ENCODE data around the gene CIAPIN1. TPM values are rescaled to one million over a fixed set of nuclear protein-coding genes. Genes with fewer than 3 reads are reported as not detected.
"Not testable (repeated sequence)": the region's sequence is repeated elsewhere in the genome, so short reads cannot be mapped to it uniquely, and the experiment has no call there.

Gene CIAPIN1
- total and polyA plus RNA-seq, 5 donors, result 32.1 to 63.2 (median 52.1) TPM

DNA sequence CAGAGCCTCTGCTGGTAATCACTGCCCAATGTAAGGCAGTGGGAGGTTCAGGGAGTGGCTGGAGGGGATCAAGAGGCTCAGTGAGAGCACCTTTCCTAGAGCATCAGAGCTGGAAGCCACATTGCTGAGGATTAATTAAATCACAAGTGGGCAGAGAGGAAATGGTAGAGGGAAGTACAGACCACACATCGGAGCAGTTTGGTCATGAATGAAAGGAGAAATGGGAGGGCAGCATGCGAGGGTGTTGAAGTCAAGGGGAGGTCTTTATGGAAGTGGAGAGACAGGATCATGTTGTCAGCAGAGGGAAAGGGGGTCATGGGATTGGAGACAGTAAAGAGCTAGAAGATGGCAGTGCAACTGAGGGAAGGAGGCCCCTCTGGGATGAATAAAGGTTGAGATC, 40.3 kb downstream of the CIAPIN1 start:
- DNase-seq, result no peak
- WGBS, result 61% methylated on average over 2 of the region's 2 CpGs
- H3K27ac ChIP-seq (ENCODE audit: low read length), result no peak overlapping the region
- H3K9me3 ChIP-seq (ENCODE audit: control insufficient read depth, low read length), result no peaks in the 10 kb centered on the region
- no peaks in the 10 kb centered on the region for H3K27me3 ChIP-seq (ENCODE audit: control insufficient read depth, insufficient read depth)
- ATAC-seq, result no peak
- intact Hi-C loops (cut with DNase I), result no loop called here
- no peak overlapping the region for H3K4me3 ChIP-seq (ENCODE audit: low read length)
- no peaks in the 10 kb centered on the region for H3K4me1 ChIP-seq (ENCODE audit: control insufficient read depth, insufficient read depth, low read length)

GRCh38 chr16:57405097-57405496, 42.1 kb downstream of the CIAPIN1 start:
- Histone ChIP-seq H3K27me3 (ENCODE audit: control insufficient read depth, insufficient read depth) (no peaks in the 10 kb centered on the region), H3K4me3 (ENCODE audit: low read length) (no peak overlapping the region), H3K9me3 (ENCODE audit: control insufficient read depth, low read length) (no peaks in the 10 kb centered on the region), H3K4me1 (ENCODE audit: control insufficient read depth, insufficient read depth, low read length) (no peaks in the 10 kb centered on the region), H3K27ac (ENCODE audit: low read length) (no peak overlapping the region)
- ATAC-seq (no peak), DNase-seq (peak in 1 of 3 donors; percentile 4)
- intact Hi-C loops (cut with DNase I), result no loop called here
- WGBS, result 78% methylated on average over 3 of the region's 3 CpGs

- no peaks in the 10 kb centered on the region for H3K4me1 ChIP-seq (ENCODE audit: control insufficient read depth, insufficient read depth, low read length)
- no peaks in the 10 kb centered on the region for H3K27me3 ChIP-seq (ENCODE audit: control insufficient read depth, insufficient read depth)
- H3K9me3 ChIP-seq (ENCODE audit: control insufficient read depth, low read length), result no peaks in the 10 kb centered on the region
- H3K27ac ChIP-seq (ENCODE audit: low read length), result no peak within 1 kb of the TSS
- H3K4me3 ChIP-seq (ENCODE audit: low read length), result no peak within 1 kb of the TSS
- WGBS, result 60% methylated on average over 17 of the region's 17 CpGs
- DNase-seq (no peak), ATAC-seq (no peak)
- intact Hi-C loops (cut with DNase I), result no loop called here
Measured at GRCh38 chr16:57403965-57404817, 43.0 kb downstream of the CIAPIN1 start, which contains the start of gene CCL17. CCL17 (plus strand) TSS chr16:57404767; CDS start chr16:57413933, 9,166 bp downstream.

GRCh38 chr16:57401943-57402640, 45.1 kb downstream of the CIAPIN1 start:
- WGBS, result 41% methylated on average over 7 of the region's 7 CpGs
- H3K4me3 ChIP-seq (ENCODE audit: low read length), result no peak overlapping the region
- H3K4me1 ChIP-seq (ENCODE audit: control insufficient read depth, insufficient read depth, low read length), result no peaks in the 10 kb centered on the region
- no peak overlapping the region for H3K27ac ChIP-seq (ENCODE audit: low read length)
- intact Hi-C loops (cut with DNase I), result no loop called here
- no peaks in the 10 kb centered on the region for H3K27me3 ChIP-seq (ENCODE audit: control insufficient read depth, insufficient read depth)
- ATAC-seq (peak in 1 of 2 donors; percentile 26), DNase-seq (no peak)
- H3K9me3 ChIP-seq (ENCODE audit: control insufficient read depth, low read length), result no peaks in the 10 kb centered on the region

DNA sequence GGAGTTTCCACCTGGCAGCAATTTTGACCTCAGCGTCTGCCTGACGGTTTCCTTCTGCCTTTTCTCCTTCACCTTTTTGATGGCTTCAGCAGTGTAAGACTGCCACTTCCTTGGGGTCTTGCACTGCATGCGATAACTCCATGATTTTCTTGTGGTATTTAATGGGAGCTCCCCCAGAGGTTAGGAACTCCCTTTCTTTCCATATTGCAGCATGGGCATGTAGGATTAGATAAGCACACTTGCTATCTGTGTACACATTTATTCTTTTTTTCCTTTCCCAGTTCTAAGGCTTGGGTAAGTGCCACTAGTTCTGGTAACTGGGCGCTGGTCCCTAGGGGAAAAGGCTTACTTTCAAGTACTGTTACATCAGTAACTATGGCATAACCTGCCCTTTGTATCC, 49.7 kb downstream of the CIAPIN1 start:
- 87% methylated on average over 4 of the region's 4 CpGs for WGBS
- H3K9me3 ChIP-seq (ENCODE audit: control insufficient read depth, low read length); ATAC-seq; intact Hi-C loops (cut with DNase I); DNase-seq; H3K4me3 ChIP-seq (ENCODE audit: low read length); H3K4me1 ChIP-seq (ENCODE audit: control insufficient read depth, insufficient read depth, low read length); H3K27ac ChIP-seq (ENCODE audit: low read length); H3K27me3 ChIP-seq (ENCODE audit: control insufficient read depth, insufficient read depth): not testable (repeated sequence)

GRCh38 chr16:57396786-57397185, 50.4 kb downstream of the CIAPIN1 start:
- Histone ChIP-seq H3K4me3 (ENCODE audit: low read length) (no peak overlapping the region), H3K27me3 (ENCODE audit: control insufficient read depth, insufficient read depth) (no peaks in the 10 kb centered on the region), H3K4me1 (ENCODE audit: control insufficient read depth, insufficient read depth, low read length) (no peaks in the 10 kb centered on the region), H3K27ac (ENCODE audit: low read length) (no peak overlapping the region), H3K9me3 (ENCODE audit: control insufficient read depth, low read length) (no peaks in the 10 kb centered on the region)
- no peak for DNase-seq
- 73% methylated on average over 4 of the region's 4 CpGs for WGBS
- intact Hi-C loops (cut with DNase I), result no loop called here
- no peak for ATAC-seq

- WGBS, result 92% methylated on average over 5 of the region's 5 CpGs
- no peaks in the 10 kb centered on the region for H3K9me3 ChIP-seq (ENCODE audit: control insufficient read depth, low read length)
- ATAC-seq (no peak), DNase-seq (no peak)
- no peaks in the 10 kb centered on the region for H3K27me3 ChIP-seq (ENCODE audit: control insufficient read depth, insufficient read depth)
- H3K4me3 ChIP-seq (ENCODE audit: low read length), result no peak overlapping the region
- H3K4me1 ChIP-seq (ENCODE audit: control insufficient read depth, insufficient read depth, low read length), result no peaks in the 10 kb centered on the region
- intact Hi-C loops (cut with DNase I), result no loop called here
- no peak overlapping the region for H3K27ac ChIP-seq (ENCODE audit: low read length)
Measured at GRCh38 chr16:57395026-57395425, 52.2 kb downstream of the CIAPIN1 start.

GRCh38 chr16:57394444-57394843, 52.7 kb downstream of the CIAPIN1 start:
- 48% methylated on average over 7 of the region's 7 CpGs for WGBS
- Histone ChIP-seq H3K9me3 (ENCODE audit: control insufficient read depth, low read length) (no peaks in the 10 kb centered on the region), H3K4me3 (ENCODE audit: low read length) (no peak overlapping the region), H3K27me3 (ENCODE audit: control insufficient read depth, insufficient read depth) (no peaks in the 10 kb centered on the region), H3K27ac (ENCODE audit: low read length) (no peak overlapping the region), H3K4me1 (ENCODE audit: control insufficient read depth, insufficient read depth, low read length) (no peaks in the 10 kb centered on the region)
- DNase-seq, result no peak
- intact Hi-C loops (cut with DNase I), result no loop called here
- peak; percentile 16 to 71 for ATAC-seq

DNA sequence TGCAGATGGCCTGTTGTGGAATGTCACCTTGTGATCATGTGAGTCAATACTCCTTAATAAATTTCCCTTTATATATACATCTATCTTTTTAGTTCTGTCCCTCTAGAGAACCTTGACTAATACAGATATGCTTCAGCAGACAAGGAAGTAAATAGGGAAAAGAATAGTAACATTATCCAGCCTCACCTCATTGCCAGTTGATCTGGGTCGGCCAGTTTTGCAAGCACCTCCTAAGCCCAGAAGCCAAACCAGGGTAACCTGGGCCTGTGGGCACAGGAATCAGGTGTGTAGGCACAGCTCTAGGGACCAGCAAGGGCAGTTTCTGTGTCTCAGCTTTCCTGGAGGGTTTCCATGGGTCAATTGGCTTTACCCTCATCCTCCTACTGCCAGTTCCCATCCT, 54.5 kb downstream of the CIAPIN1 start:
- Histone ChIP-seq H3K4me3 (ENCODE audit: low read length) (no peak overlapping the region), H3K27me3 (ENCODE audit: control insufficient read depth, insufficient read depth) (no peaks in the 10 kb centered on the region), H3K9me3 (ENCODE audit: control insufficient read depth, low read length) (no peaks in the 10 kb centered on the region), H3K4me1 (ENCODE audit: control insufficient read depth, insufficient read depth, low read length) (no peaks in the 10 kb centered on the region), H3K27ac (ENCODE audit: low read length) (no peak overlapping the region)
- WGBS, result 87% methylated on average over 1 of the region's 1 CpG
- no peak for DNase-seq
- intact Hi-C loops (cut with DNase I), result no loop called here
- ATAC-seq, result no peak

GRCh38 chr16:57391708-57392107, 55.5 kb downstream of the CIAPIN1 start:
- ATAC-seq (no peak), DNase-seq (no peak)
- intact Hi-C loops (cut with DNase I), result no loop called here
- Histone ChIP-seq H3K4me3 (ENCODE audit: low read length) (no peak overlapping the region), H3K4me1 (ENCODE audit: control insufficient read depth, insufficient read depth, low read length) (no peaks in the 10 kb centered on the region), H3K9me3 (ENCODE audit: control insufficient read depth, low read length) (no peaks in the 10 kb centered on the region), H3K27ac (ENCODE audit: low read length) (no peak overlapping the region), H3K27me3 (ENCODE audit: control insufficient read depth, insufficient read depth) (no peaks in the 10 kb centered on the region)
- 70% methylated on average over 5 of the region's 5 CpGs for WGBS

GRCh38 chr16:57391300-57391699, 55.9 kb downstream of the CIAPIN1 start:
- Histone ChIP-seq H3K4me1 (ENCODE audit: control insufficient read depth, insufficient read depth, low read length) (peaks cover under 1% of the 10 kb centered on the region), H3K27ac (ENCODE audit: low read length) (no peak overlapping the region), H3K27me3 (ENCODE audit: control insufficient read depth, insufficient read depth) (no peaks in the 10 kb centered on the region), H3K4me3 (ENCODE audit: low read length) (no peak overlapping the region), H3K9me3 (ENCODE audit: control insufficient read depth, low read length) (no peaks in the 10 kb centered on the region)
- DNase-seq (no peak), ATAC-seq (peak in 1 of 2 donors; percentile 27)
- 63% methylated on average over 4 of the region's 4 CpGs for WGBS
- intact Hi-C loops (cut with DNase I), result no loop called here
